Islet of Langerhans (tissue), 1 donor: ENCODE data around the gene NT5C1B.
A peak's percentile ranks its signal among the peaks of the same experiment; 100 is the strongest.

Experiments
- FAIRE-seq: peaks from one replicate; lab custom pipeline; 2011; peaks lifted over from hg19 to GRCh38; lab: Jason Lieb, UNC

The NT5C1B gene

DNA sequence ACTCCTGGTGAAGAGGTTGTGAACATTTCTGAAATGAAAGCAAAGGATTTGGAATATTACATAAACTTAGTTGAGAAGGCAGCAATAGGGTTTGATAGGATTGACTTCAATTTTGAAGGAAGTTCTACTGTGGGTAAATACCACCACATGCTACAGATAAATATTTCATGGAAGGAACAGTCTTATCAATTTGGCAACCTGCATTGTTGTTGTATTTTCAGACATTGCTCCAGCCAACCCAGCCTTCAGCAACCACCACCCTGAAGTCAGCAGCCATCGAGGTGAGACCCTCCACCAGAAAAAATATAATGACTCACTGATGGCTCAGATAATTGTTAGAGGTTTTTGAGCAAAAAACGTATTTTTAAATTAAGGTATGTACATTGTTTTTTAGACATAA, 38.9 kb downstream of the NT5C1B start:
- FAIRE-seq = no peak

- FAIRE-seq = no peak
Measured at GRCh38 chr2:18549083-18549482, 40.3 kb downstream of the NT5C1B start.

DNA sequence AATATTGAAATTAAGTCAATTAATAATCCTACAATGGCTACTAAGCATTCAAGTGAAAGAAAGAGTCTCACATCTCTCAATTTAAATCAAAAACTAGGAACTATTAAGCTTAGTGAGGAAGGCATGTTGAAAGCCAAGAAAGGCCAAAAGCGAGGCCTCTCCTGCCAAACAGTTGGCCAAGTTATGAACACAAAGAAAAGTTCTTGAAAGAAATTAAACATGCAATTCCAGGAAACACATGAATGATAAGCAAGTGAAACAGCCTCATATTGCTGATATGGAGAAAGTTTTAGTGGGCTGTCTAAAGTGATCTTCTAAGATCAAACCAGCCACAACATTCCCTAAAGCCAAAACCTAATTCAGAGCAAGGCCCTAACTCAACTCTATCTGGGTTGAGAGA, 40.7 kb downstream of the NT5C1B start:
- no peak for FAIRE-seq

- FAIRE-seq = no peak
Measured at GRCh38 chr2:18546567-18546966, 42.8 kb downstream of the NT5C1B start.

GRCh38 chr2:18545384-18545783, 44.0 kb downstream of the NT5C1B start:
- no peak for FAIRE-seq

- no peak for FAIRE-seq
Measured at GRCh38 chr2:18544171-18544570, 45.2 kb downstream of the NT5C1B start.

GRCh38 chr2:18540872-18541271, 48.5 kb downstream of the NT5C1B start:
- peak; percentile 33 for FAIRE-seq

GRCh38 chr2:18536697-18537096, 52.7 kb downstream of the NT5C1B start:
- no peak for FAIRE-seq

- no peak for FAIRE-seq
Measured at GRCh38 chr2:18536100-18536499, 53.3 kb downstream of the NT5C1B start.

- FAIRE-seq = no peak
Measured at GRCh38 chr2:18531194-18531593, 58.2 kb downstream of the NT5C1B start.

GRCh38 chr2:18527822-18528221, 61.5 kb downstream of the NT5C1B start:
- no peak for FAIRE-seq

GRCh38 chr2:18527326-18527725, 62.0 kb downstream of the NT5C1B start:
- no peak for FAIRE-seq

DNA sequence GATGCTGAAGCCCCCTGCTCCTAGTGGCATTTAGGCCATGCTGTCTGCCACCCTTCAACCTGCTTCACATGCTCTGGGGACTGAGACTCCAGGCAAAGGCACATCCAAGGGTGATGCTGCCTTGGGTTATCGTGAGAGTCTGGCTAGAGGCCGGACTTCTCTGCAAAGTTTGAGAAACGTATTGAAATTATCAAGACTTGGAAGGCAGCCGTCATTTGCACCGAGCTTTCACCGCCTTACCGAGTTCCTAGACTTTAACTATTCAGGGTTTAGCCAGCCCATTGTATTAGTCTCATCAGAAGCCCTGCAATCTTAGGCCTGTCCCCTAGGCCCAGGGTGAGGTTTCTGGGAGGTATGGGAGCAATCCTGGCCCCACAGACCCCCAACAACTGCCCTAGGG, 62.9 kb downstream of the NT5C1B start:
- FAIRE-seq = no peak

GRCh38 chr2:18525852-18526251, 63.5 kb downstream of the NT5C1B start:
- FAIRE-seq = no peak

GRCh38 chr2:18525236-18525635, 64.1 kb downstream of the NT5C1B start:
- FAIRE-seq = no peak

DNA sequence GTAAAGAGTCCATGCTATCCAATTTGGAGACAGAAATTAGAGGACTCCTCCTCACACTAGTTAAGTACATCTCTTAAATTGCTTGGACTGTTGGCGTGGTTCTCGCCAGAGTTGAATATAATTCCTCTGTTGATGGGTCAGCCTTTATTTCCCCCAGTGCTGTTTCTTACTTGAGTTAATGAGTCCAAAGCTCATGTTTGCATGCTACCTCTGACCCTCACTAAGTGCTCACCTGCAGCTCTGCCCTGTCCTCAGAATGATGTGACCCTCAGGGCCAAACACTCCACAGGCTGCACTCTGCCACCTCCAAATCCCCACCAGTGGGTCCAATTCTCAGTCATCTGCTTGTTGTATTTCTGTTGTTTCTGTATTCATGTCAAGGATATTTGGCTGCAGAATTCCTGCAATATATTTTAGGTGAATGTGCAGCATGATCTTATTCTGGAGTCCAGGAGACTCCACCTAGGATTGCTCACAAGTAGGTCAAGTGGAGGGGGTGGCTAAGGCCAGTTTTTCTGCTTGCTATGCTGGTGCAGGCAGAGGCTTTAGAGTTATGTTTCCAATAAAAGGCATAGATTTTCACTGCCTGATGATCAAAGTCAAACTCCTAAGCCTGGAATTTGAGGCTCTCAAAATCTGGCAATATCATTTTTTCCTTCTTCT, 66.8 kb downstream of the NT5C1B start:
- no peak for FAIRE-seq

GRCh38 chr2:18520451-18521425, 68.6 kb downstream of the NT5C1B start:
- FAIRE-seq = peak; percentile 95

DNA sequence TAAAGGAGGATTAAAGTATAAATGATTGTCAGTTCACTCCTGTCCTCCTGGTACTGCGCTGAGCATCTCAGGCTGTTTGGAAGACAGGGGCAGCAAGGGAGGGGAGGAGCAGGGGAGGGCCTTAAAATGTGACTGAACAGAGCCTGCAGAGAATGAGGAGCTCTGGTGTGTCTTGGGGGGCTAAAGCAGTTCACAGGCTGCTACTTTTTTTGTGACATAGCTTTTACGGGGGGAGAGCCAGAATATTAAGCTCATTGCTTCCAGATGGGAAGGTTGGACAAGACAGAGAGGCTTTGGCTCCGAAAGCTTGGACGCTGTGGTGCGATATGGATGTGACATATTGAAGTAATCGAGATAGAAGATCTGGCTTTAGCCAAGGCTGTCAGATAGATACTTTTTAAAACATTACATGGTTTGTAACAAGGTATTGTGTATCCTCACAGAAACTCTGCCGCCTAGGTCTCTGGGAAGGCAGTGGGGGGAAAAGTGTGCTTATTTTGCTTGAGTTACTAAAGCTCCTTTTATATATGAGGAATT, 69.4 kb downstream of the NT5C1B start:
- no peak for FAIRE-seq

- no peak for FAIRE-seq
Measured at GRCh38 chr2:18518116-18519111, 71.0 kb downstream of the NT5C1B start.

DNA sequence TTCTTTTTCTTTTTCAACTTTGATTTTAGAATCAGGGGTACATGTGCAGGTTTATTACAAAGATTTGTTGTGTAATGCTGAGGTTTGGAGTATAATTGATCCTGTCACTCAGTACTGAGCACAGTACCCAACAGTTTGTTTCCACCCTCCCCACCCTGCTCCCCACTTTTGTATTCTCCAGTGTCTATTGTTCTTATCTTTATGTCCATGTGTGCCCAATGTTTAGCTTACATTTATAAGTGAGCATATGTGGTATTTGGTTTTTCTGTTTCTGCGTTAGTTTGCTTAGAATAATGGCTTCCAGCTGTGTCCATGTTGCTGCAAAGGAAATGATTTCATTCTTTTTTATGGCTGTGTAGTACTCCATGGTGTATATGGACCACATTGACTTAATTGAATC, 72.0 kb downstream of the NT5C1B start:
- FAIRE-seq = no peak

- FAIRE-seq = no peak
Measured at GRCh38 chr2:18516112-18516511, 73.3 kb downstream of the NT5C1B start.
